Tibial nerve (tissue), 4 donors: Measurements from ENCODE around the gene NKX6-2.

ENCODE experiments used
- CTCF ChIP-seq, 5 experiments: fragments of 200-600 bp in 3 of 5; fragments of 450-650 bp in 2 of 5; sonication (generic) in 3 of 5; IDR thresholded peaks; one replicate each; pipeline ENCODE4 v1.5.1; 2016 to 2019; ENCODE audit warnings: antibody characterized with exemption in 5 of 5, mild to moderate bottlenecking in 3 of 5, moderate library complexity in 2 of 5
- EP300 ChIP-seq, 2 donors: sonication (generic); formaldehyde crosslinking; IDR thresholded peaks; one replicate each; pipeline ENCODE4 v1.6.1; 2017; ENCODE audit warnings: antibody characterized with exemption in 2 of 2, mild to moderate bottlenecking in 1 of 2
- POLR2A ChIP-seq, 2 donors: fragments of 450-650 bp; IDR thresholded peaks; one replicate each; pipeline ENCODE4 v1.6.1; 2017; ENCODE audit warnings: antibody characterized with exemption in 2 of 2, mild to moderate bottlenecking in 2 of 2, moderate library complexity in 2 of 2

GRCh38 chr10:132766291-132766690 lies 19.7 kb downstream of the NKX6-2 start:
- TF ChIP-seq POLR2A (IDR thresholded peaks at IDR 0.05) (no peak), CTCF (IDR thresholded peaks at IDR 0.05) (no peak), EP300 (IDR thresholded peaks at IDR 0.05) (no peak)
